ENCODE data around the gene NMNAT2. TPM values are rescaled to one million over a fixed set of nuclear protein-coding genes. Genes with fewer than 3 reads are reported as not detected.

The NMNAT2 gene
- total RNA-seq, 1 experiment from 2014 or later, result 4.4 TPM

- DNase-seq (ENCODE audit: low read depth), result no peak
Measured at GRCh38 chr1:183214021-183214970, 203.9 kb downstream of the NMNAT2 start.

GRCh38 chr1:183212870-183213269 lies 205.3 kb downstream of the NMNAT2 start:
- DNase-seq (ENCODE audit: low read depth), result no peak

- no peak for DNase-seq (ENCODE audit: low read depth)
Measured at GRCh38 chr1:183210681-183211080, 207.5 kb downstream of the NMNAT2 start.

GRCh38 chr1:183209533-183210158 lies 208.5 kb downstream of the NMNAT2 start:
- DNase-seq (ENCODE audit: low read depth), result peak; percentile 90

- DNase-seq (ENCODE audit: low read depth), result no peak
Measured at GRCh38 chr1:183206538-183207122, 211.6 kb downstream of the NMNAT2 start.

- DNase-seq (ENCODE audit: low read depth), result peak; percentile 20
Measured at GRCh38 chr1:183205196-183205781, 212.9 kb downstream of the NMNAT2 start.

- DNase-seq (ENCODE audit: low read depth), result peak; percentile 35
Measured at GRCh38 chr1:183203094-183203493, 215.1 kb downstream of the NMNAT2 start.

GRCh38 chr1:183200451-183200850 lies 217.7 kb downstream of the NMNAT2 start:
- no peak for DNase-seq (ENCODE audit: low read depth)

GRCh38 chr1:183199304-183199703 lies 218.9 kb downstream of the NMNAT2 start:
- DNase-seq (ENCODE audit: low read depth), result no peak

GRCh38 chr1:183198463-183198862 lies 219.7 kb downstream of the NMNAT2 start:
- DNase-seq (ENCODE audit: low read depth), result no peak

Other genes with a start within 250 kb of the NMNAT2 start
- gene LAMC2, start 232.1 kb downstream of the NMNAT2 start, total RNA-seq (2014; rRNA removed; shearing (Covaris generic)), result 1.7 and 2.2 TPM in 2 replicates
- 8.6 and 10.5 TPM in 2 replicates for gene SMG7, start 54.1 kb upstream of the NMNAT2 start, total RNA-seq (2014; rRNA removed; shearing (Covaris generic))
- gene NCF2, start 172.1 kb upstream of the NMNAT2 start, total RNA-seq (2014; rRNA removed; shearing (Covaris generic)), result not detected in 2 replicates
- 182 and 204 TPM in 2 replicates for gene ARPC5, start 217.4 kb upstream of the NMNAT2 start, total RNA-seq (2014; rRNA removed; shearing (Covaris generic))
- not detected in 2 replicates for gene APOBEC4, start 234.9 kb upstream of the NMNAT2 start, total RNA-seq (2014; rRNA removed; shearing (Covaris generic))